ENCODE measurements around the gene ZNF69.

- TF ChIP-seq CTCF (conservative IDR thresholded peaks at IDR 0.05; ENCODE audit: low read depth, low read length) (no peak), EZH2phosphoT487 (IDR thresholded peaks at IDR 0.05; ENCODE audit: borderline replicate concordance, low read length) (no peak)
Observed at GRCh38 chr19:11927227-11927626, 39.6 kb downstream of the ZNF69 start.

All from PC-3 (cell line).